ENCODE data around the gene IFT80. TPM values are rescaled to one million over a fixed set of nuclear protein-coding genes. Genes with fewer than 3 reads are reported as not detected.

IFT80 gene
- total and polyA plus RNA-seq, 2 experiments from 2014 or later, result 14.1 to 33.0 TPM

- H3K4me2 ChIP-seq, result no peak overlapping the region
- TF ChIP-seq CREB1 (CRISPR knock-in tag; IDR thresholded peaks at IDR 0.05; ENCODE audit: low read depth) (no peak), ZNF114 (CRISPR knock-in tag; IDR thresholded peaks at IDR 0.05) (no peak), CTCF (conservative IDR thresholded peaks at IDR 0.05; ENCODE audit: low read depth in 2 of 2) (no peak), STAT1 (IDR thresholded peaks at IDR 0.05; ENCODE audit: unreplicated experiment) (no peak), REST (IDR thresholded peaks at IDR 0.05; ENCODE audit: unreplicated experiment) (no peak), ZNF462 (CRISPR knock-in tag; IDR thresholded peaks at IDR 0.05) (no peak), ZNF331 (CRISPR knock-in tag; IDR thresholded peaks at IDR 0.05; ENCODE audit: low read depth) (no peak), ETS1 (IDR thresholded peaks at IDR 0.05) (no peak), JUNB (IDR thresholded peaks at IDR 0.05; ENCODE audit: unreplicated experiment) (no peak), NANOG (IDR thresholded peaks at IDR 0.05; ENCODE audit: borderline replicate concordance) (no peak), EZH2 (IDR thresholded peaks at IDR 0.05; ENCODE audit: low read depth, unreplicated experiment) (no peak), POLR2AphosphoS5 (IDR thresholded peaks at IDR 0.05; ENCODE audit: low read depth) (no peak), EZH2phosphoT487 (IDR thresholded peaks at IDR 0.05; ENCODE audit: unreplicated experiment) (no peak)
- H3K4me3 ChIP-seq, result no peak overlapping the region
- Mint-ChIP-seq H3K27ac (no peak overlapping the region), H3K36me3 (ENCODE audit: low read depth) (no peaks in the 10 kb centered on the region), H3K4me1 (no peaks in the 10 kb centered on the region), H3K9me3 (no peaks in the 10 kb centered on the region), H3K4me3 (no peak overlapping the region), H3K27me3 (ENCODE audit: insufficient read depth, low read depth, poor library complexity) (no peaks in the 10 kb centered on the region)
- H2AFZ ChIP-seq, result no peak overlapping the region
- H3F3A ChIP-seq (replicated peaks; ENCODE audit: low read depth), result no peaks in the 10 kb centered on the region
- no peaks in the 10 kb centered on the region for H3K4me1 ChIP-seq (ENCODE audit: insufficient read depth)
- H3K27ac ChIP-seq (ENCODE audit: low read depth), result no peak overlapping the region
- no peaks in the 10 kb centered on the region for H3K36me3 ChIP-seq (ENCODE audit: insufficient read depth)
- no peak for DNase-seq (ENCODE audit: low spot score)
- no peaks in the 10 kb centered on the region for H3K79me2 ChIP-seq (replicated peaks; ENCODE audit: insufficient read depth)
- no peaks in the 10 kb centered on the region for H3K9me2 ChIP-seq (ENCODE audit: insufficient read depth)
- H4K20me1 ChIP-seq (replicated peaks; ENCODE audit: insufficient read depth), result no peaks in the 10 kb centered on the region
- H3K27me3 ChIP-seq (ENCODE audit: insufficient read depth), result no peaks in the 10 kb centered on the region
- no peak for ATAC-seq
These were observed 52.5 kb downstream of the IFT80 start for GRCh38 chr3:160346511-160346910.

Data from GM23338 (cell line).